ENCODE measurements around the gene ERG. TPM values are rescaled to one million over a fixed set of nuclear protein-coding genes. Genes with fewer than 3 reads are reported as not detected.

Gene ERG
- polyA plus RNA-seq, 1 of the 3 experiments (the other 2 are of a cell fraction): not detected

DNA sequence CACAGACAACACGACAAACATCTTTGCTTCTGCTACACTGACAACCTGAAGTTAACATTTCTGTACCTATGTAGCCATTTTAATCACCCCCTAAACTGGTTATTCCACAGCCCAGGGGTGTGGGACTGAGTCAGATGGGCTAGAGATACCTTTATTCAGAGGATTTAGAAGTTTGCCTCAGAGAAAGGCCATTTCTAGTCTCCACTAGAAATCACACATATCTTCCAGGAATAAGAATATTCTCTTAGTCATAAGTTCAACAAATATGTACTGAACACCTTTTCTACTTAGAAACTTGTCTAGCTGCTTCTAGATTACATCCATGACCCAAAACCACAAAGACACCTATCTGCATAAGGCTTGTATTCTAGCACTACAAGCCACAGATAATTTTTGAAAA is 38.8 kb downstream of the ERG start:
- Histone ChIP-seq H3K4me3 (ENCODE audit: low read depth in 2 of 2, low read length in 1 of 2) (no peak overlapping the region), H4K20me1 (ENCODE audit: insufficient read depth) (no peaks in the 10 kb centered on the region), H3K9ac (peak overlapping the region; percentile 56; the same call in 1 of the 2 replicates), H3K9me3 (no peaks in the 10 kb centered on the region), H3K27ac (ENCODE audit: low read depth in 2 of 2, low read length in 1 of 2) (peak overlapping the region in 1 of 2 experiments; percentile 95; a peak in 2 of 4 replicates), H2AFZ (ENCODE audit: low read depth) (peak overlapping the region; percentile 81; the same call in 1 of the 2 replicates), H3K27me3 (ENCODE audit: insufficient read depth) (no peaks in the 10 kb centered on the region), H3K36me3 (replicated peaks in 1 of 2; ENCODE audit: control insufficient read depth in 1 of 2, insufficient read depth in 2 of 2, low read length in 1 of 2) (no peaks in the 10 kb centered on the region), H3K9me2 (no peaks in the 10 kb centered on the region), H3F3A (replicated peaks; ENCODE audit: insufficient read depth) (peaks cover 40% of the 10 kb centered on the region), H3K79me2 (ENCODE audit: insufficient read depth) (no peaks in the 10 kb centered on the region), H3K4me2 (0 out of 2 replicates have a peak overlapping the region, but pooled peaks have one; percentile 59), H3K4me1 (ENCODE audit: control insufficient read depth in 1 of 2, insufficient read depth in 2 of 2, low read depth in 1 of 2, low read length in 1 of 2) (peaks cover 3 to 15% of the 10 kb centered on the region in 2 experiments)
- DNase-seq: no peak
- WGBS (ENCODE audit: low lambda C conversion rate): 90% methylated on average over 1 of the region's 1 CpG
- ChIA-PET CTCF (interaction anchor here (0.6 kb wide), 1 partner anchor 37 kb away, joined by 5 read pairs; no protein-coding TSS in a partner anchor), POLR2A (no interaction called here)
- TF ChIP-seq TEAD4 (IDR thresholded peaks at IDR 0.05; ENCODE audit: borderline replicate concordance, insufficient read depth) (no peak), MEF2A (IDR thresholded peaks at IDR 0.05; ENCODE audit: borderline replicate concordance, low read depth) (no peak), EZH2phosphoT487 (IDR thresholded peaks at IDR 0.05; ENCODE audit: borderline replicate concordance, low read depth) (no peak), FOXM1 (IDR thresholded peaks at IDR 0.05; ENCODE audit: low read depth) (no peak)
- TF ChIP-seq, protein P1, sequence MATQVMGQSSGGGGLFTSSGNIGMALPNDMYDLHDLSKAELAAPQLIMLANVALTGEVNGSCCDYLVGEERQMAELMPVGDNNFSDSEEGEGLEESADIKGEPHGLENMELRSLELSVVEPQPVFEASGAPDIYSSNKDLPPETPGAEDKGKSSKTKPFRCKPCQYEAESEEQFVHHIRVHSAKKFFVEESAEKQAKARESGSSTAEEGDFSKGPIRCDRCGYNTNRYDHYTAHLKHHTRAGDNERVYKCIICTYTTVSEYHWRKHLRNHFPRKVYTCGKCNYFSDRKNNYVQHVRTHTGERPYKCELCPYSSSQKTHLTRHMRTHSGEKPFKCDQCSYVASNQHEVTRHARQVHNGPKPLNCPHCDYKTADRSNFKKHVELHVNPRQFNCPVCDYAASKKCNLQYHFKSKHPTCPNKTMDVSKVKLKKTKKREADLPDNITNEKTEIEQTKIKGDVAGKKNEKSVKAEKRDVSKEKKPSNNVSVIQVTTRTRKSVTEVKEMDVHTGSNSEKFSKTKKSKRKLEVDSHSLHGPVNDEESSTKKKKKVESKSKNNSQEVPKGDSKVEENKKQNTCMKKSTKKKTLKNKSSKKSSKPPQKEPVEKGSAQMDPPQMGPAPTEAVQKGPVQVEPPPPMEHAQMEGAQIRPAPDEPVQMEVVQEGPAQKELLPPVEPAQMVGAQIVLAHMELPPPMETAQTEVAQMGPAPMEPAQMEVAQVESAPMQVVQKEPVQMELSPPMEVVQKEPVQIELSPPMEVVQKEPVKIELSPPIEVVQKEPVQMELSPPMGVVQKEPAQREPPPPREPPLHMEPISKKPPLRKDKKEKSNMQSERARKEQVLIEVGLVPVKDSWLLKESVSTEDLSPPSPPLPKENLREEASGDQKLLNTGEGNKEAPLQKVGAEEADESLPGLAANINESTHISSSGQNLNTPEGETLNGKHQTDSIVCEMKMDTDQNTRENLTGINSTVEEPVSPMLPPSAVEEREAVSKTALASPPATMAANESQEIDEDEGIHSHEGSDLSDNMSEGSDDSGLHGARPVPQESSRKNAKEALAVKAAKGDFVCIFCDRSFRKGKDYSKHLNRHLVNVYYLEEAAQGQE (IDR thresholded peaks at IDR 0.05; ENCODE audit: low read depth, low read length): no peak
- TF ChIP-seq, protein P2, sequence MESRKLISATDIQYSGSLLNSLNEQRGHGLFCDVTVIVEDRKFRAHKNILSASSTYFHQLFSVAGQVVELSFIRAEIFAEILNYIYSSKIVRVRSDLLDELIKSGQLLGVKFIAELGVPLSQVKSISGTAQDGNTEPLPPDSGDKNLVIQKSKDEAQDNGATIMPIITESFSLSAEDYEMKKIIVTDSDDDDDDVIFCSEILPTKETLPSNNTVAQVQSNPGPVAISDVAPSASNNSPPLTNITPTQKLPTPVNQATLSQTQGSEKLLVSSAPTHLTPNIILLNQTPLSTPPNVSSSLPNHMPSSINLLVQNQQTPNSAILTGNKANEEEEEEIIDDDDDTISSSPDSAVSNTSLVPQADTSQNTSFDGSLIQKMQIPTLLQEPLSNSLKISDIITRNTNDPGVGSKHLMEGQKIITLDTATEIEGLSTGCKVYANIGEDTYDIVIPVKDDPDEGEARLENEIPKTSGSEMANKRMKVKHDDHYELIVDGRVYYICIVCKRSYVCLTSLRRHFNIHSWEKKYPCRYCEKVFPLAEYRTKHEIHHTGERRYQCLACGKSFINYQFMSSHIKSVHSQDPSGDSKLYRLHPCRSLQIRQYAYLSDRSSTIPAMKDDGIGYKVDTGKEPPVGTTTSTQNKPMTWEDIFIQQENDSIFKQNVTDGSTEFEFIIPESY (IDR thresholded peaks at IDR 0.05; ENCODE audit: borderline replicate concordance, low read depth): no peak

DNA sequence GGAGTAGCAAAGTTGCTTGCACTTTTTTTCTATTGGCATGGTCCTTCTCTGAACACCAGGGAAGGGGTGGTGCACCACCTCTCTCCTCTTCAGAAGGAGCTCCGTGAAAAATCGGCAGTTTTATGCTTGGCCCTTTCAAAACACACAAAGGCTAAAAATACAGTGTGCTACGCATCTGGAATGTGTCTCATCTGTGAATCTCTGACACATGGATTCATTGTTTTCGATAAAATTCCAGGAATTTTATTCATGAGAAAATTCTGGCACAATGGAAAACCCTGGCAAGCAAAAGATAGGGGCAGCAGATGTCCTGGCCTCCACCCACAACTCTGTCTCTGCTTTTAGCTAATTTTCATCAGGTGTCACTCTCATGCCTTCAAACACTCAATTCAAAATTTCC is 42.9 kb downstream of the ERG start:
- H3F3A ChIP-seq (replicated peaks; ENCODE audit: insufficient read depth): peaks cover 21% of the 10 kb centered on the region
- no peaks in the 10 kb centered on the region for H3K36me3 ChIP-seq (replicated peaks in 1 of 2; ENCODE audit: control insufficient read depth in 1 of 2, insufficient read depth in 2 of 2, low read length in 1 of 2)
- no peaks in the 10 kb centered on the region for H3K27me3 ChIP-seq (ENCODE audit: insufficient read depth)
- peak overlapping the region; percentile 58; the same call in 1 of the 2 replicates for H3K9ac ChIP-seq
- ChIA-PET CTCF (no interaction called here), POLR2A (no interaction called here)
- peaks cover 3 to 15% of the 10 kb centered on the region in 2 experiments for H3K4me1 ChIP-seq (ENCODE audit: control insufficient read depth in 1 of 2, insufficient read depth in 2 of 2, low read depth in 1 of 2, low read length in 1 of 2)
- H3K9me3 ChIP-seq: no peaks in the 10 kb centered on the region
- no peaks in the 10 kb centered on the region for H3K79me2 ChIP-seq (ENCODE audit: insufficient read depth)
- no peaks in the 10 kb centered on the region for H4K20me1 ChIP-seq (ENCODE audit: insufficient read depth)
- H3K4me3 ChIP-seq (ENCODE audit: low read depth in 2 of 2, low read length in 1 of 2): no peak overlapping the region
- no peaks in the 10 kb centered on the region for H3K9me2 ChIP-seq
- peak overlapping the region; percentile 22 to 77; a peak in 3 of 4 replicates for H3K27ac ChIP-seq (ENCODE audit: low read depth in 2 of 2, low read length in 1 of 2)
- peak overlapping the region; percentile 32 for H3K4me2 ChIP-seq
- 22% methylated on average over 4 of the region's 4 CpGs for WGBS (ENCODE audit: low lambda C conversion rate)
- peak overlapping the region; percentile 57; the same call in 1 of the 2 replicates for H2AFZ ChIP-seq (ENCODE audit: low read depth)
- DNase-seq: no peak
- TF ChIP-seq, protein P3, sequence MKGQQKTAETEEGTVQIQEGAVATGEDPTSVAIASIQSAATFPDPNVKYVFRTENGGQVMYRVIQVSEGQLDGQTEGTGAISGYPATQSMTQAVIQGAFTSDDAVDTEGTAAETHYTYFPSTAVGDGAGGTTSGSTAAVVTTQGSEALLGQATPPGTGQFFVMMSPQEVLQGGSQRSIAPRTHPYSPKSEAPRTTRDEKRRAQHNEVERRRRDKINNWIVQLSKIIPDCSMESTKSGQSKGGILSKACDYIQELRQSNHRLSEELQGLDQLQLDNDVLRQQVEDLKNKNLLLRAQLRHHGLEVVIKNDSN (IDR thresholded peaks at IDR 0.05; ENCODE audit: borderline replicate concordance, low read depth): no peak
- TF ChIP-seq RCOR1 (IDR thresholded peaks at IDR 0.05; ENCODE audit: low read length) (no peak), POLR2AphosphoS5 (IDR thresholded peaks at IDR 0.05; ENCODE audit: low read depth, low read length) (no peak), TEAD4 (IDR thresholded peaks at IDR 0.05; ENCODE audit: borderline replicate concordance, insufficient read depth) (peak; percentile 62; the same call in 1 of the 2 replicates), NFIC (IDR thresholded peaks at IDR 0.05; ENCODE audit: borderline replicate concordance) (0 out of 2 replicates have a peak, but pooled peaks have one; percentile 48), EP300 (IDR thresholded peaks at IDR 0.05; ENCODE audit: borderline replicate concordance in 1 of 2, low read depth in 1 of 2, low read length in 1 of 2) (peak in 1 of 2 experiments; percentile 53; a peak in 2 of 4 replicates), SIN3A (IDR thresholded peaks at IDR 0.05; ENCODE audit: borderline replicate concordance, low read depth, low read length) (no peak)
- TF ChIP-seq, protein P1 (IDR thresholded peaks at IDR 0.05; ENCODE audit: low read depth, low read length): no peak
- TF ChIP-seq, protein P4, sequence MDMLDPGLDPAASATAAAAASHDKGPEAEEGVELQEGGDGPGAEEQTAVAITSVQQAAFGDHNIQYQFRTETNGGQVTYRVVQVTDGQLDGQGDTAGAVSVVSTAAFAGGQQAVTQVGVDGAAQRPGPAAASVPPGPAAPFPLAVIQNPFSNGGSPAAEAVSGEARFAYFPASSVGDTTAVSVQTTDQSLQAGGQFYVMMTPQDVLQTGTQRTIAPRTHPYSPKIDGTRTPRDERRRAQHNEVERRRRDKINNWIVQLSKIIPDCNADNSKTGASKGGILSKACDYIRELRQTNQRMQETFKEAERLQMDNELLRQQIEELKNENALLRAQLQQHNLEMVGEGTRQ (IDR thresholded peaks at IDR 0.05; ENCODE audit: borderline replicate concordance, low read depth, low read length): no peak
